NCI-H1105 treated with DMSO at 0.1 percent for 48 hours (cell line): ENCODE measurements around the gene SYT3.

Experiments used
- DNase-seq: peaks from one replicate; lab custom pipeline; 2025; lab: John Stamatoyannopoulos, UW

SYT3 gene, protein sequence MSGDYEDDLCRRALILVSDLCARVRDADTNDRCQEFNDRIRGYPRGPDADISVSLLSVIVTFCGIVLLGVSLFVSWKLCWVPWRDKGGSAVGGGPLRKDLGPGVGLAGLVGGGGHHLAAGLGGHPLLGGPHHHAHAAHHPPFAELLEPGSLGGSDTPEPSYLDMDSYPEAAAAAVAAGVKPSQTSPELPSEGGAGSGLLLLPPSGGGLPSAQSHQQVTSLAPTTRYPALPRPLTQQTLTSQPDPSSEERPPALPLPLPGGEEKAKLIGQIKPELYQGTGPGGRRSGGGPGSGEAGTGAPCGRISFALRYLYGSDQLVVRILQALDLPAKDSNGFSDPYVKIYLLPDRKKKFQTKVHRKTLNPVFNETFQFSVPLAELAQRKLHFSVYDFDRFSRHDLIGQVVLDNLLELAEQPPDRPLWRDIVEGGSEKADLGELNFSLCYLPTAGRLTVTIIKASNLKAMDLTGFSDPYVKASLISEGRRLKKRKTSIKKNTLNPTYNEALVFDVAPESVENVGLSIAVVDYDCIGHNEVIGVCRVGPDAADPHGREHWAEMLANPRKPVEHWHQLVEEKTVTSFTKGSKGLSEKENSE

DNA sequence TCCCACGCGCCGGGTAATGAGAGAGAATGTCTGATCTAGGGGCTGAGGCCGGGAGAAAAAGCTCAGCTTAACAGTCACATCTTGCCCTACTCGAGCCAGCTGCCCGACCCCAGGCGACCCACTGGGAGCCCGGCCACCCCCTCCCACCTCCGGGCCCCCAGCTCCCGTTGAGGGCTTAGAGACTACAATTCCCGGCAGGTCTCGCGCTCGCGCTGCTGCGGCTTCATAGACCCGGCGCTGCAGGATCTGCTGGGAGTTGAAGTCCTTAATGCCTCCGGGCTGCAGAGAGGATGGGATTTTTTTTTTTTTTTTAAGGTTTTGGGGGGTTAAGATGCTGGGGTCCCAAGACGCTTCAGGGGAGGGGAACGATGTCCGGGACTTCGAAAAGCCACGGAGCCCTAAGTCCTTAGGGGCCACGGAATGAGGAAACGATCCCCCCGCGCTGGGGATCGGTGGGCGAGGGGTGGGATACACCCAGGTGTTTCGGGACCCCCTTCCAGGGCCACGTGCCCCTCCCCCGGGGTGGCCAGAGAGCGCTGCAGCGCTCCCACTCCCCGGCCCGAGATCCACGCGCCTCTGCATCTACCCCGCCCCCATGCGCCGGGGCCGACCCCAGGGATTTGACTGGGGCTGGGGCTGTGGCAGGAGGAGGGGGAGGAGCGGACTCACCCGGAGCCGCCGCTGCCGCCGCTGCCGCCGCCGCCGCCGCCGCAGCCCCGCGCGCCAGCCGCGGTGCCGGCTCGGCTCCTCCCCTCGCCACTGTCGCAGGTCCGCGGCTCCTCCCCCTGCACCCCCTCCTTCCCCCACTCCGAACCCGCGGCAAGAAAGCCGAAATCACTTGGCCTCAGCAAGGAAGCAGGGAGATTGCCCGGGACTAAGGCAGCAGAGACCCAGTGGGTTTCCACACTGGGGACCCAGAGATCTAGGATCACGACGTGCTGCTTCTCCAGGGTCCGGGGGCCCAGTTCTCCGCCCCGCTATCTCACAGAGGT lies at the start of gene SYT3:
SYT3 (minus strand) TSS at position 761 of the 992 bp plus-strand sequence. CDS start 2,470 bp downstream, outside the sequence.
- peak; percentile 42 for DNase-seq

DNA sequence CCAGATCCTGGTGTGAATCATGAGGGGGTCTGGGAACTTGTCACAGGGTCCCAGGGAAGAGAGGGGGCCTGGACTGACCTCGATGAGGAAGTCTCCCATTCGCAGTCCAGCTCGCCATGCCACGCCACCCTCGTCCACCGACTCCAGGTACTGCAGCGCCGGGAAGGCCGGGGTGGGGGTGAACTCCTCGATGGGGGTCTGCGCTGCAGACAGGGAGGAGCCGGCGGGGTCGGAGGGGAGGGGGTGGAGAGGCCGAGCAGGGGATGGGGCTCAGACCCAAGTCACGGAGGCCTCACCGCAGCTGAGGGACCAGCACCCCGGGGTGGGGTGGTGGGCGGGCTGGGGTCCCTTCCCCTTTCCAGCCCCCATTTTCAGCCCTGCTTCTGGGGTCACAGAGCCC lies 49.1 kb upstream of the SYT3 start:
- DNase-seq = no peak

DNA sequence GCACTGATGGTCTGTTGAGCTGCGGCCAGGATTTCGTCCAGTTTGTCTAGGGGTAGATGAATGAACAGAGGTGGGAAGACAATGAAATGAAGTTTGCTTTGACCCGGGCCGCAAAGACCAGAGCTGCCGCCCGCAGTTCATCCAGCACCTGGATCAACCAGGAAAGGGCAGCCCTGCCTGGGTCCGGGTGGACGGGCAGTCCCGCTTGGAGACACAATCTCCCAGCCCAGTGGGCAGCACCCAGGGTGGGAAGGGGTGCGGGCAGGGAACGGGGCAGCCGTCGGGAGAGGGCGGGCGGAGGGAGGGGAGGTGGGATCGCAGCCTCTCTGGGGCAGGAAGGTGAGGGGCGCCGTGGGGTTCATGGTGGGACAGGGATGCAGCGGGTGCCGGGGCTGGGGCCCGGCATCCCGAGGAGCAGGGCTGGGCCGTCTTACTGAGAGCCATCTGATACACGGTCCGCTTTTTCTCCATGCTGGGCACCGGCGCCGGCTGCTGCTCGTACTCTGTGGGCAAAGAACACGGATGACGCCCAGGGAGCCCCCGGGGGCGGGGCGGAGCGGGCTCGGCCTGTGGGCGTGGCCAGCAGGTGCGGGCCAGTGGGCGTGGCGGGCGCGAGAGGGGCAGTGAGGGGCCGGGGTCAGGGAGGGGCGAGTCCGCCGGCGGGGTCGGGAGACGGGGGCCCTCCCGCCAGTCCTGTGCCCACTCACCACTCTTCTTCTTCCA lies 46.8 kb upstream of the SYT3 start:
- DNase-seq = no peak

DNA sequence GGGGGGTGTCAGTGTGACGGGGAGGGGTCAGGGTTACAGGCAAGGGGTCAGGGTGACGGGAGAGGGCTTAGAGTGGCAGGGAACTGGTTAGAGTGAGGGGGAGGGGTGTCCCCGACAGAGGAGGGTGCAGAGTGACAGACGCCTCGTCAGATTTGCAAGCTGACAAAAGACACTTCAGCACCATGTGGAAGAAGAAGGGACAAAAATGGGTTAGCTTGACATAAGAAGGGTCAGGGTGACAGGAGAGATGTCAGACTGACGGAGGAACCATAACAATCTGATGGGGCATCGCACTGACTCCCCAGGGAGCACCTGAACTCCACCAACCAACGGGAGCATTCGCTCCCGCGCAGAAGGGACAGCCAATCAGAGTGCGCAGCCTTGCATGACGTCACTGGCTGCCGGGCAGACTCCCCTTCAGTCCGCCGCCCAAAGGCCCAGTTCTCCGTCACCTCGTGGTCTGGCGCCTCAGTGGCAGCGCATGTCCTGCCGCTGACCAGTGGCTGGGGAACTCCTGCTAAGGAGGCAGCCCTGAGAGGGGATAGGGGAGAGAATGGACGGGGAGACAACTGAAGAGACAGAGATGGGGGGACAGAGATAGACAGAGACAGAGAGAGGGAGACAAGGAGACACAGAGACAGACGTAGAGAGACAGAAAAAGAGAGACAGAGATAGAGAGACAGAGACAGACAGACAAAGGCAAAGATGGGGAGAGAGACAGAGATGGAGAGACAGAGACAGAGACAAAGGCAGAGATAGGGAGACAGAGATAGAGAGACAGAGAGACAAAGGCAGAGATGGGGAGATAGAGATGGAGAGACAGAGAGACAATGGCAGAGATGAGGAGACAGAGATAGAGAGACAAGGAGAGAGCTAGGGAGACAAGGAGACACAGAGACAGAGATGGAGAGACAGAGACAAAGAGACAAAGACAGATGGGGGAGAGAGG lies 39.8 kb upstream of the SYT3 start:
- DNase-seq = peak; percentile 47

DNA sequence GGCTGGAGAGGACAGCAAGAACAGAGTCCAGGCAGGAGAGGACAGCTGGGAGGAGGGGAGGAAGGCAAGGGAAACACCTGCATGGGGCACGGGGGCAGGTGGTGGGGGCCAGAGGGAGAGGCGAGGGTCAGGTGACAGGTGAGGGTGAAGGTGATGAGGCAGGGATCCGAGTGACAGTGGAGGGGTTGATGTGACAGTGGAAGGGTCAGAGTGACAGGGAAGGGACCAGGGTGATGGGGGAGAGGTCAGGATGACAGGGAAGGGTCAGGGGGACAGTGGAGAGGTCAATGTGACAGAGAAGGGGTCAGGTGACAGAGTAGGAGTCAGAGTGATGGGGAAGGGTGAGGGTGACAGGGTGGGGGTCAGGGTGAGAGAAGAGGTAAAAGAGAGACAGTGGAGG lies 38.6 kb upstream of the SYT3 start:
- no peak for DNase-seq

DNA sequence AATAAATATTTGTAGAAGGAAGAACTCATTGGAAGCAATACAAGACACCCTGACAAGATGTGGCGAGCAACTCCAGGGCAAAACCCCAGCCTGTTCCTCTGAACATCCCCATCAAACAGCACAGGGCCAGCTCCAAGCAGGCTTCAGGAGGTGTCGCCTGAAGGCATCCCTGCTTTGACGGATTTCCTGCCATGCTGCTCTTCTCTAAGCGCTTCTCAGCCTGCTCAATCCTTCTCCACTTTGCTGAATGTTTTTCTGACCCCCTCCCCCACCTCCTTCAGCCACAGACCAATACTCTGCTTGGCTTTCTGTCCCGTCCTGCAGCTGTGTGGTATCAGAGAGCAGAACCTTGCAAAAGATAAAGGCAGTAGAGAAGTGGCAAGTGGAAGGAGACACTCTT lies 38.0 kb upstream of the SYT3 start:
- no peak for DNase-seq

DNA sequence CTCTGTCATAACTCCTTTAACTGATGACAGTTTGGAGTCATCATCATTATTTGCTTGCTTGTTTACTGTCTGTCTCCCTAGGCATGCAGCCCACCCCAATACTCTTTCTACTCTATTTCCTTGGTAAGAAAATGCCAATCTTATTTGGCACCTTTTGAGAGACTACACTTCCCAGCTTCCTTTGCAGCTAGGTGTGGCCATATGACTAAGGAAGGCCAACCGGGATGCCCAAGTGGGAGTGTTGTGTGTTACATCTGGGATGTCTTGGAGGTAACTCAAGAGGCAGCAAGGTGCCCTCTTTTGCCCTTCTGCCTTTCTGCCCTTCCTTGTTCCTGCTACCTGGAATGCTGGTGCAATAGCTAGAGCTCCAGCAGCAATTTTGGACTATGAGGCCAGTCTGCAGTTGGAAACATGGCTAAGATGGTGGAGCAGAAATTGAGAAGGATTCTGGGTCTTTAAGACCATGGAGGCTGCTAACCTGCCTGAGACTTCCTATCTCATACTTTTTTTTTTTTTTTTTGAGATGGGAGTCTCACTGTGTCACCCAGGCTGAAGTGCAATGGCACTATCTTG lies 37.0 kb upstream of the SYT3 start:
- no peak for DNase-seq

DNA sequence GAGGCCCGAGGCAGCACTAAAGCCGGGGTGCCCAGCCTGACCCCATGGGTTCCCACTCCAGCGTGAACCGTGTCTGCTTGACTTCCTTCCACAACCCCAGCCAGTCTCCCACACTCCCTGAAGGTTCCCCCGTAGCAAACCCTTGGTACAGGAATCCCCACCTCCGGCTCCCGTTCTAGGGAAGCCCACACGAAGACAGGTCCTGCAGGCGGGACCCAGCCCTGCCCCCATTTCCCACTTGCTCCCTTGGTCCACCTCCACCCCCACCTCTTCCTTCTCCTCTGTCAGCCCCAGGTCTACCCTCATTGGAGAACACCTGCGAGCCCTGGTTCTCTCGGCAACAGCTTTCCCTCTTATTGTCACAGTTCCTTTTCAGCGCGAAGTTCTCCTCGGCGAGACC lies 33.4 kb upstream of the SYT3 start:
- no peak for DNase-seq

DNA sequence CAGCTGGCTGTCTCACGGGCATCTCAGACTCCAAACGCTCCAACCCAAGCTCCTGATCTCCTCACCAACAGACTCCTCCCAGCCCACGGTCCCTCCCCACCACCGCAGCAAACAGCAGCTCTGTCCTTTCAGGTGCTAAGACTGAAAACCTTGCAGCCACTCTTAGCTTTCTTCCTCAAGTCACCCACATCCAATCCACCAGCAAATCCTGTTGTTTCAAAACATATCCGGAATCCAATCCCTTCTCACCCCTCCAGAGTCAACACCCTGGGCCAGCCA lies 30.4 kb upstream of the SYT3 start:
- DNase-seq = no peak

DNA sequence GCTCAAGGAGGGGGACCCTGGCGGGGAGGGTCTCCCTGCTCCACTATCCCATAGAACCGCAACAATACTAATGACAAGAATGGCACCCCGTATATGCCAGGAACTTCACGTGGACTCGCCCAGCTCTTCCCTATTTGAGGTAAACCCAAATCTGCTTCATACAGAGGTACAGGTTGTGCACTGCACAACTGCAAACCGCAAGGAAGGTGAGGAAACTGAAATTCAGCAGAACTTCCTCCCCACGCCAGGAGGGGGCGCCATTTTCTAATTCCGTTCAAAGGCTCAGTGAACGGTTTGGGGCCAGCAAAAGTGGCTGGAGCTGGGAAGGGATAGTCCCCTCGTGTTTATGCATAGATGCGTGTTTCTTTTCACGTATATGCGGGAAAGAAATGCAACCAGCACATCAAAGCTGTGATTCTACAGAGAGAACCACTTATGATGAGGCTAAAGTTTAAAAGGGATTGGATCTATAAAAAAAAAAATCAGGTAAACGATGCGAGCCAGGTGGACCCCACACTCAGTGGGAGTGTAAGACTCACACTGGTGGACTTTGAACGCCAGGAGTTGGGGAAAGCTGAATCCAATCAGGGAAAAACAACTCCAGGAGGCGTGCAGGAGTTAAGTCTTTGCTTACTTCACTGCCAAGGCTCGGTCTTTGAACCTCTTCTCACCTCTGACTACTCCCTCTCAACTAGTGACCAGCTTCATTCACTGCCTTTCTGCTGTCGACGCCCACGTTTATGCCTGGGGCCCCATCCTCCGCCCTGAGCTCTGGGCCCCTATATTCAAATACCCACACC lies 29.8 kb upstream of the SYT3 start:
- peak; percentile 17 for DNase-seq

DNA sequence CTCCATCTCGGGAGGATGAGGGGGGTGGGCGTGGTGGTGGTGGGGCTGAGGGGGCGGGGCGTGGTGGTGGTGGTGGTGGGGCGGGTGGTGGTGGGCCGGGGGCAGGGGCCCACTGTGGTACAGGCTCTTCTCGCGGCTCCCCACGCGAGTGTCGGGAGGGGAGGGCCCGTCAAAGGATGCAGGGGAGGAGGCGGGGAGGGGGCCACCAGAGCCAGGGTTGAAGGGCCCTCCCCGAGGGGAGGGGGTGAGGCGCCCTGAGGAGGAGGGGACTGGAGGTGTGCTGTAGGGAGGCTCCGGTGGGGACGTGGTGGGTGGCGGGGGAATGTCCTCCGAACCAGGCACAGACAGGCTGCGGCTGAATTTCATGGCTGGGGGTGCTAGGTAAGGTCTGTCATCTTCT lies 29.2 kb upstream of the SYT3 start:
- no peak for DNase-seq

DNA sequence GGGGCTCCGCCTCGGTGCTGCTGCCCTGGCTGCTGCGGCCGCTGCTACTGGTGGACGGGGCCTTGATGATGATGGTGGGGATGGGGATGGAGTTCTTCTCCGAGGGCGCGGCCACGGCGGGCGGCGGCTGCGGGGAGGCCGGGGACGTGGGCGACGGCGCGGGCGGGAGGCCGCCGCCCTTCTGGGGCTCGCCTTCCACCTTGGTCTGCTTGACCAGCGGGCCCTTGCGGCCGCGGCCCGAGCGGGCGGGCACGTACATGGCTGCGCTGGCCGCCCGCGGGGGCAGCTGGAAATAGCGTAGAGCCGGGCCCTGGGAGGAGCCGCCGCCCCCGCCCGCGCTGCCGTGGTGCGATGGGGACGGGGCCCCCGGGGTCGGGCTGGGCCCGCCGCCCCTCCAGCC lies 28.7 kb upstream of the SYT3 start:
- no peak for DNase-seq

DNA sequence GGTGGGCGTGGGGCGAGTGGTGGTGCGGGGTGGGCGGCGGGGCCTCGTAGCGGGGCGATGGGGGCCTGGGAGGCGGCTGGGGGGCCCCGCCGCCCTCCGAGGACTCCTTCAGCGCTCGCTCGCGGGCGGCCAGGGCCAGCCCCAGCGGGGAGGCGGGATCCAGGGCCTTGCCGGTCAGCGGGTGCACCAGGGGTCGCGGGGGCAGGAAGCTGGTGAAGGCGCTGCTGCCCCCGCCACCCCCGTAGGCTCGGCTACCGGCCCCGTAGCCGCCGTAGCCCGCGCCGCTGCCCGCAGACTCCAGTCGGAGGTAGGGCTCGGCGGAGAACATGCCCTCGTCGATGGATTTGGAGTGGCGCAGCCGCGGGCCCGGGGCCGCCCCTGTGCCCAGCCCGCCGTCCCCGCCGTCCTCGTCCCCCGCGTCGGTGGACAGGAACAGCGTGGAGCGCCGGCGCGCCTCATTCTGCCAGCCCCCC lies 28.1 kb upstream of the SYT3 start:
- DNase-seq = no peak

DNA sequence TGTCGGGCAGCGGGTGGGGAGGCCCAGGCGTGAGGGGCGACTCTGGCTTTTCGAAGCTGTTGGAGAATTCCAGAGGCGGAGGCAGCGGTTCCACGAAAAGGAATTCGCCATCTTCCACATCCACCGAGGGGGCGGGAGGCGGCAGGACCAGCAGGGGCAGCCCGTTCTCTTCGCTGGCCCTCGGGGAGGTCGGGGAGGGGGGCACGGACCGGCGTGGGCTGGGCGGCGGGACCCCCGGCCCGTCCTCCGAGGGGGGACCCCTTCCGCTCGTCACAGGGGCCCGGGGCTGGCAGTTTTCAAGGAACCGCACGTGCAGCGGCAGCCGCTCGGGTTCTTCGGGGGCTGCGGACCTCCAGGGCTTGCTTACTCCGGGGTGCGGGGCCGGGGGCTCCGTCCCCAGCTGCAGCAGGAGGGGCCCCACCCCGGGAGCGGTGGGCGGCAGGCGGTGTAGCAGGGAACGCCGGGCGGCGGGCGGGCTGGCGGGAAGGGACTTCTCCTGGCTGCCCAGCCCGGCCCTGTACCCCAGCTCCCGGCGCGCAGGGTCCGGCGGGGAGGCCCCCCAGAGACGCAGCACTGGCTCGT lies 27.6 kb upstream of the SYT3 start:
- DNase-seq = no peak

DNA sequence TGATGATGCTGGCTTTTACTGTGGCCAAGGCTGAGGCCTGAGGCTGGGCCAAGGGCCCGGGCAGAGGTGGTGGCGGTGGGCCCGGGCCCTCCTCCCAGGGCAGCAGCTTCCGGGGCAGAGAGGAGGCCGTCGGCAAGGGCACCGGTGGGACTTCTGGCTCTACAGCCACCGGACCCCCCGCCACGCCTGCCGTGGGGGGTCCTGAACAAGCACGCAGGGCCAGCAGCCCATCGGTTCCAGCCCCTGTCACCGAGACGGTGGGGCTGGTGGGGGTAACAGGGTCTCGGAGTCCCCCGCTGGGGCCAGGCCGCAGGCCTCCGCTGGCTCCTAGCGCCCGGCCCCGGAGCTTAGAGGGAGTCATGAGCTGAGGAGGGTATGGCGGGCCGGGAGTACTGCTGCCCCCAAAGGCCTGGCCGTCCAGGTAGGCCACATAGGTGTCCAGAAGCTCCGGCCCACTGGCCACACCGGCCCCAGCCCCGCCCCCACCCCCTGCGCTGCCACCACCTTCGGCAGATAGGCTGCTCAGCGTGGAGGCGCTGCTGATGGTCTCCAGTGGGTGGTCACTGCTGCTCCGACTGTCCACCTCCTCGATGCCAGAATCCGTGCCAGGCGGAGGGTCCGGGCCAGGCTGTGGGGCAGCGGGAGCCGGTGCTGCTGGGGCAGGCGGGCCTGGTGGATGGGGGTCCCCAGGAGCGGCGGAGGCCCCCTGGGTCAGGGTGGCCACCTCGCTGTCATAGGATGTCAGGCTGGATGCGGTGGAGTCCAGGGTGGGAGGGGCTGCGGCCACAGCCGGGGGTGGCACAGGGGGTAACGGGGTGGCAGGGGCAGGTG lies 26.9 kb upstream of the SYT3 start:
- no peak for DNase-seq

DNA sequence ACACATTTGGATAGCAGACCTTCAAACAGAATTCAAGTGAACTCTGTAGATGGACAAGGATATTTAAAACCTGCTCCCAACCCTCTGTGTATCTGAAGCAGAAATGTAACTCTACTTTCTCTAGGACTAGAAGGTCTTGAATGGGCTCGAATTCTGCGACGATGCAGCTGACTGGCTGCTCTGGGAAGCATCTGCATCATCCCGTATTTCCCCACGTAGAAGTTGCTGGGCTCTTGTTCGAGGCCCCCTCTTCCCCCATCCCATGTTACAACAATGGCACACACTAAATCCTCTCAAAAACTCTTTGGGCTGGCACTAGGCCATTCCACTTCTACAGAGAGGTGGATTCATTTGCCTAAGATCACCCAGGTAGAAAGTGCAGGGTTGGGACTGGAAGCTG lies 24.5 kb upstream of the SYT3 start:
- no peak for DNase-seq

DNA sequence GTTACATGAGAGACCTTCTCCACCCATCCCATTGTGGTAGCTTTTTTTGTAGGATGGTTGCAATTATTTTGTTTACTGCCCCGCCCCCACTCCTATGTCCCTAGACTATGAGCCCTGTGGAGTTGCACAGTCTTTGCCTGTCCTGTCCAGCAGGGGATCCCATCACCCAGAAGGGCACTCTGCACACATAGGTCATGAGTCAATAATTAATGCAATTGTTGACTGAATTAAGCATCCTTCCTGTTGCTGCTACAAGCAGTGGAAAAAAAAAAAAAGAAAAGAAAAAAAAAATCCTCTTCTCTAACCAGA lies 23.8 kb upstream of the SYT3 start:
- no peak for DNase-seq

DNA sequence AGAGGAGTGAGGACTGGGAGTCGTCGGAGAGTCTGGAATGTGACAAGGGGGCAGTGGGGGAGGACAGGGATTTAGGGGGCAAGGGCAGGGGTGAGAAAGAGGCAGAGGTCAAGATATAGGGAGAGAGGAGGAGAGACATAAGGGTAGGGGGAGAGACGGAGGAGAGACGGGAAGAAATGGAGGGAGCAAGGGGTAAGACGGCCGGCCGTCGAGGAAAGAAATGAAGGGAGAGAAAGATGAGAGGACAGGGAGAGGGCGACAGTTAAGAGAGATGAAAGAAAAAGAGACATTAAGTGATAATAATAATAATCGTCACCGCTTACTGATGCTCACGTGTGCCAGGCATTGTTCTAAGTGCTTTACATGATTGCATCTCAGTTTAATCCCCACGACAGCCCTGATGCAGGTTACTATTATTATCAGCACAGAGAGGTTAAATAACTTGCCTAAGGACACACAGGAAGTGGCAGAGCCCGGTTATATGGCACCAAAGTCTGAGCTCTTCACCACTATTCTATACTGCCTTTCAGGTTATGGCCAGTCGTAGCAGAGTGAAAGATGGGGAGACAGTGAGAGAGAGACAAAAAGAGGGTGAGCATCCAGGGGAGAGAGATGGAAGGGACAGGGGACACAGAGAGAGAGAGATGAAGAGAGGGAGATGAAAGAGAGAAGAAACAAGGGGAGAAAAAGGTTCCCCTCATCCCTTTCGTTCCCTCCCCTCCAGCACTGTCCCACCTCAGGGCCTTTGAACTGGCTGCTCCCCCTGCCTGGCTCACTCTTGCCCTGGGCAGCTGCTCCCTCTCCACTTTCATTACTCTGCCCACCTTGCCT lies 23.2 kb upstream of the SYT3 start:
- DNase-seq = no peak
